Ascending aorta (tissue), 2 donors: ENCODE data around the gene IFITM5. TPM values are rescaled to one million over a fixed set of nuclear protein-coding genes. Genes with fewer than 3 reads are reported as not detected.
"Not testable (repeated sequence)": the region's sequence is repeated elsewhere in the genome, so short reads cannot be mapped to it uniquely, and the experiment has no call there.

Experiments
- DNase-seq, 2 donors: peaks; one replicate each; pipeline ENCODE4 v3.0.0-alpha.2; 2019; ENCODE audit warnings: low spot score in 2 of 2
- H3K27ac ChIP-seq, 2 donors: fragments of 200-600 bp; sonication (generic); one replicate each; pipeline ENCODE4 v1.5.1; 2016 to 2017; ENCODE audit warnings: mild to moderate bottlenecking in 1 of 2
- H3K27me3 ChIP-seq: fragments of 200-600 bp; sonication (generic); one replicate; pipeline ENCODE4 v1.5.1; 2017
- H3K36me3 ChIP-seq, 2 donors: fragments of 200-600 bp; sonication (generic); one replicate each; pipeline ENCODE4 v1.5.1; 2016
- H3K4me1 ChIP-seq, 2 donors: fragments of 200-600 bp; sonication (generic); one replicate each; pipeline ENCODE4 v1.5.1; 2016 to 2017; ENCODE audit warnings: mild to moderate bottlenecking in 1 of 2
- H3K4me3 ChIP-seq, 2 donors: fragments of 200-600 bp; sonication (generic); one replicate each; pipeline ENCODE4 v1.5.1; 2016 to 2017; ENCODE audit warnings: mild to moderate bottlenecking in 1 of 2
- H3K9me3 ChIP-seq, 2 donors: fragments of 200-600 bp; sonication (generic); one replicate each; pipeline ENCODE4 v1.5.1; 2016
- intact Hi-C: fragments of 100-400 bp; cut with DNase I; formaldehyde crosslinking; loops from one replicate; pipeline ENCODE4 v1.15.1; 2023
- total RNA-seq: library from RNA; depleted of rRNA; stranded (reverse); fragments of >200 nt; gene quantifications from one replicate; pipeline ENCODE4 v1.1.0, GENCODE V29; 2016
- TF ChIP-seq, protein P1 (sequence below), 3 experiments: fragments of 200-600 bp in 2 of 3; fragments of 450-650 bp in 1 of 3; sonication (generic) in 2 of 3; IDR thresholded peaks; one replicate each; pipeline ENCODE4 v1.5.1; 2016 to 2019; ENCODE audit warnings: antibody characterized with exemption in 3 of 3, mild to moderate bottlenecking in 1 of 3, moderate library complexity in 1 of 3

The IFITM5 gene
- total RNA-seq, 1 donor from 2014 or later = not detected

DNA sequence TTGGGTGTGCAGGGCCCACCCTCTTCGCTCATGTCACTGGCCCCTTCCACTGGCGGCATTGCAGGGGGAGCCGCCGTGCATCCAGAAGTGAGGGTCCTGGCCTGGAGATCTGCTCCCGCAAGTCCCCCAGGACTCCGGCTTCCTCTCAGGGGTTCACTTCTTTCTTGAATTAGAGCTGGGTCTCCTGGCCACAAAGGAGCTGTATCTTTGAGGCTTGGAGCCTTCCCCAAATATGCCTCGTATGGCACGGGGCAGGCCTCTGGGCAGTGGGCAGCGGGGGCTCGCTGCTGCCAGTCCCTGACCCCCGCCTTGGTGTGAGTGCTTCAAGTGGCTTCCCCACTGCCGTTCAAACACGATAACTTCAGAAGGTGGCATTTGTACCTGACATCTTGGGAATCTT, 28.7 kb upstream of the IFITM5 start:
- H3K36me3 ChIP-seq = no peaks in the 10 kb centered on the region
- no peak overlapping the region for H3K4me3 ChIP-seq
- intact Hi-C loops = no loop called here
- peaks cover 9 to 26% of the 10 kb centered on the region in 2 donors for H3K4me1 ChIP-seq
- no peaks in the 10 kb centered on the region for H3K27me3 ChIP-seq
- TF ChIP-seq, protein P1, sequence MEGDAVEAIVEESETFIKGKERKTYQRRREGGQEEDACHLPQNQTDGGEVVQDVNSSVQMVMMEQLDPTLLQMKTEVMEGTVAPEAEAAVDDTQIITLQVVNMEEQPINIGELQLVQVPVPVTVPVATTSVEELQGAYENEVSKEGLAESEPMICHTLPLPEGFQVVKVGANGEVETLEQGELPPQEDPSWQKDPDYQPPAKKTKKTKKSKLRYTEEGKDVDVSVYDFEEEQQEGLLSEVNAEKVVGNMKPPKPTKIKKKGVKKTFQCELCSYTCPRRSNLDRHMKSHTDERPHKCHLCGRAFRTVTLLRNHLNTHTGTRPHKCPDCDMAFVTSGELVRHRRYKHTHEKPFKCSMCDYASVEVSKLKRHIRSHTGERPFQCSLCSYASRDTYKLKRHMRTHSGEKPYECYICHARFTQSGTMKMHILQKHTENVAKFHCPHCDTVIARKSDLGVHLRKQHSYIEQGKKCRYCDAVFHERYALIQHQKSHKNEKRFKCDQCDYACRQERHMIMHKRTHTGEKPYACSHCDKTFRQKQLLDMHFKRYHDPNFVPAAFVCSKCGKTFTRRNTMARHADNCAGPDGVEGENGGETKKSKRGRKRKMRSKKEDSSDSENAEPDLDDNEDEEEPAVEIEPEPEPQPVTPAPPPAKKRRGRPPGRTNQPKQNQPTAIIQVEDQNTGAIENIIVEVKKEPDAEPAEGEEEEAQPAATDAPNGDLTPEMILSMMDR (IDR thresholded peaks at IDR 0.05) = no peak
- H3K9me3 ChIP-seq = no peaks in the 10 kb centered on the region
- no peak overlapping the region for H3K27ac ChIP-seq
- DNase-seq = peak in 1 of 2 donors; percentile 57

DNA sequence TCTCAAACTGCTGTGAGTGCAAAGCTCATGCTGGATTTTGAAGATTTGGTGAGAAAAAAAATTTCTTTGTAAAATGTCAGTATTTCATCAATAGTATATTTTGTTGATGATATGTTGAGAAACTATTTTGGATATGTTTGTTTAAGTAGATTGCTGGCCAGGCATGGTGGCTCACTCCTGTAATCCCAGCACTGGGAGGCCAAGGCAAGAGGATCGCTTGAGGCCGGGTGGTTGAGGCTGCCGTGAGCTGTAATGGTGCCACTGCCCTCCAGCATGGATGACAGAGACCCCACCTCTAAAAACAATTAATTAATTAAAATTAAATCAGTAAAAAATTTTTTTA, 28.2 kb upstream of the IFITM5 start:
- intact Hi-C loops = loop anchor here (1.0 kb wide), 1 partner anchor 26 kb away; no protein-coding TSS in a partner anchor
- Histone ChIP-seq H3K4me1 (peaks cover 9 to 26% of the 10 kb centered on the region in 2 donors), H3K4me3 (no peak overlapping the region), H3K9me3 (no peaks in the 10 kb centered on the region), H3K27me3 (no peaks in the 10 kb centered on the region), H3K36me3 (no peaks in the 10 kb centered on the region), H3K27ac (peak overlapping the region; percentile 76 to 88)
- no peak for DNase-seq
- TF ChIP-seq, protein P1 (IDR thresholded peaks at IDR 0.05) = no peak

DNA sequence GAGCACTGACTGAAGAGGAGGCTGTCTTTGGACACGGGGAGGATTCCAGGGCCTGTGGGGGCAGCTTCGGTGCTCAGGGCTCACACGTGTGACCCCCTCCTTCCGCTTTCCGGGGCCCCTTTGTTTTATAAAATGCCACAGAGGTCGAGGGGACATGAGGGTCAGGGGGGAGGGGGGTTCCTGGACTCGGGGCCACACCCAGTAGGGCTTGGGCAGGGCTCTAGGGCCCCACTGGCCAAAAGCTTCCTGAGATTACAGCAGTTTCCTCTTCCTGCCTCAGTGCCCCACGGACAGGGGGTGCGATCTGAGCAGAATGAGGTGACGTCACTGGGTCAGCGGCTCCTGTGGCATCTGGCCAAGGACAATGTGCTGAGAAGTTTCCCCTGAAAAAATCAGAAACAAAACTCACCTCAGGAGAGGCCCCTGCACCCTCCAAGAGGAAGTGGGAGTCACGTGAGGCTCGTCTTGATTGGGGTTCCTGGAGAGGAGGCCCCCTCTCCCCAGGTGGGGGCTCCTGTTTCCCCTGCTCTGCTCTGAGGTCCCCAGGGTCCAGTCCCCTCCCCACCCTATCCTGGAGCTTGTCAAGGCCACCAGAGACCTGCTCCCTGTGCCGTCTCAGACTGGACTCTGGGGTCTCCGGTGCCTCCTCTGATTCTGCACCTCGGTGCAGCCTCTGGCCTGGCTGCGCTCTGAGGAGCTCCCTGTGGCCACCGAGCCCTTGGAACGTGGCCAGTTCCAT, 27.7 kb upstream of the IFITM5 start:
- Histone ChIP-seq H3K36me3 (no peaks in the 10 kb centered on the region), H3K9me3 (no peaks in the 10 kb centered on the region), H3K27me3 (no peaks in the 10 kb centered on the region), H3K4me1 (peaks cover 9 to 26% of the 10 kb centered on the region in 2 donors), H3K27ac (peak overlapping the region; percentile 76 to 88), H3K4me3 (no peak overlapping the region)
- DNase-seq = peak; percentile 65 to 92
- TF ChIP-seq, protein P1 (IDR thresholded peaks at IDR 0.05) = no peak
- intact Hi-C loops = loop anchor here (1.0 kb wide), 1 partner anchor 26 kb away; no protein-coding TSS in a partner anchor

DNA sequence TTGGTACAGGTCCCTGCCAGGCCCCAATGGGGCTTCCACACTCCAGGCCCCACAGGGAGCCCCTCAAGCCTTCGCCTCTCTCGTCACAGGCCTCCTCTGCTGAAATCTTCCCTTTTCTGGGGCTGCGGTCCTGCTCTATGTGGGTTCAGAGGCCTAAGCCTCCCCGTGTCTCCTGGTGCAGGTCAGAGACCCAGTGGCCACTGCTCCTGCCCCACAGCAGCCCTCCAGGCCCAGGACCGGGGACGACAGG, 27.2 kb upstream of the IFITM5 start:
- DNase-seq = no peak
- TF ChIP-seq, protein P1 (IDR thresholded peaks at IDR 0.05) = no peak
- Histone ChIP-seq H3K36me3 (no peaks in the 10 kb centered on the region), H3K4me1 (peaks cover 9 to 26% of the 10 kb centered on the region in 2 donors), H3K9me3 (no peaks in the 10 kb centered on the region), H3K27ac (peak overlapping the region; percentile 76 to 88), H3K4me3 (no peak overlapping the region), H3K27me3 (no peaks in the 10 kb centered on the region)
- intact Hi-C loops = no loop called here

DNA sequence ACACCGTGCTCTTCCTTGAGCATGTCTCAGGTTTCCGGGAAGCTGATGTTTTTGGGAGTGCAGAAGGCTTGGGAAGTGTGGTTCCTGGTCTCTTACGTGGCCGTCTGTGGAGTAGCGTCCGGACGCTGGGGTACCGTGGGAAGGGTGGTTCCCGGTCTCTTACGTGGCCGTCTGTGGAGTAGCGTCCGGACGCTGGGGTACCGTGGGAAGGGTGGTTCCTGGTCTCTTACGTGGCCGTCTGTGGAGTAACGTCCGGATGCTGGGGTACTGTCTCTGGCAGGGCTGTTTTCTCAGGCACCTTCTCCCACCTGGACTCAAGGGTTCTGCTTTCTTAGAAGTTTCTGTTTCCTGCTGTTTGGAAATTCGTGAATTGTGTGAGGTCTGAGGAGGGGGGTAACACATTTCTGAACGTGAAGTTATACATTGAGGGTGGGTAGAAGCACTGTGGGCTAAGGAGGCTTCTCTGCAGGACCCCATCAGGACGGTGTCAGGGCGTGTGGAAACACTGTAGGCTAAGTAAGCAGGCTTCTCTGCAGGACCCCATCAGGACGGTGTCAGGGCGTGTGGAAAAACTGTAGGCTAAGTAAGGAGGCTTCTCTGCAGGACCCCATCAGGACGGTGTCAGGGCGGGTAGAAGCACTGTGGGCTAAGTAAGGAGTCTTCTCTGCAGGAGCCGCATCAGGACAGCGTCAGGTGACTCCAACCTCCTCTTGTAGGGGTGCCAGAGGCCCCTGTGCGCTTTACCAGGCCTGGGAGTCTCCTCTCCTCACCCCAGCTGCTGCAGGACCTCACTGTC, 26.7 kb upstream of the IFITM5 start:
- intact Hi-C loops = no loop called here
- Histone ChIP-seq H3K4me3 (no peak overlapping the region), H3K4me1 (peaks cover 9 to 26% of the 10 kb centered on the region in 2 donors), H3K36me3 (no peaks in the 10 kb centered on the region), H3K27me3 (no peaks in the 10 kb centered on the region), H3K27ac (peak overlapping the region; percentile 76 to 88), H3K9me3 (no peaks in the 10 kb centered on the region)
- peak in 1 of 2 donors; percentile 64 for DNase-seq
- TF ChIP-seq, protein P1 (IDR thresholded peaks at IDR 0.05) = no peak

DNA sequence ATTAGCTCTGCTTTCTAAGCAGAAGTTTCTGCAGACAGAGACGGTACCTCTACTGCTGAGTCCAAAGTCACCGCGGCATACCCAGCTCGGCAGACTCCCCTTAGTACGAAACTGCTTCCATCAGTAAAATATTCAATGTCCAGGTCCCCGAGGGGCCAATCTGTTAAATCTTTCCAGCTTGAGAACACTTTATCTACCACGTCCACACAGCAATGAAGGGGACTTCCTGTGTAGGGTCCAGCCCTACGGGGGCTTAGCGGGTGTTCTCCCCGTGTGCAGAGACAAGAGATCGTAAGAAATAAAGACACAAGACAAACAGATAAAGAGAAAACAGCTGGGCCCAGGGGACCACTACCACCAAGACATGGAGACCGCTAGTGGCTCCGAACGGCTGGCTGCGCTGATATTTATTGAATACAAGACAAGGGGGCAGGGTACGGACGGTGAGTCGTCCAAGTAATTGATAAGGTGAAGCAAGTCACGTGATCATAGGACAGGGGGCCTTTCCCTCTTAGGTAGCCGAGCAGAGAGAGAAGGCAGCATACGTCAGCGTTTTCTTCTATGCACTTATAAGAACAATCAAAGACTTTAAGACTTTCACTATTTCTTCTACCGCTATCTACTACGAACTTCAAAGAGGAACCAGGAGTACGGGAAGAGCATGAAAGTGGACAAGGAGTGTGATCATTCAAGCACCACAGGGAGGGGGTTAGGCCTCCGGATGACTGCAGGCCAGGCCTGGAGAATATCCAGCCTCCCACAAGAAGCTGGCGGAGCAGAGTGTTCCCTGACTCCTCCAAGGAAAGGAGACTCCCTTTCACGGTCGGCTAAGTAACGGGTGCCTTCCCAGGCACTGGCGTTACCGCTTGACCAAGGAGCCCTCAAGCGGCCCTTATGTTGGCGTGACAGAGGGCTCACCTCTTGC, 25.5 kb upstream of the IFITM5 start:
- H3K4me1 ChIP-seq = peaks cover 9 to 26% of the 10 kb centered on the region in 2 donors
- H3K27ac ChIP-seq = peak overlapping the region; percentile 76 to 88
- peak in 1 of 2 donors; percentile 84 for DNase-seq

More for the DNA sequence above, 25.5 kb upstream of the IFITM5 start:
- H3K9me3 ChIP-seq, H3K36me3 ChIP-seq, H3K27me3 ChIP-seq, H3K4me3 ChIP-seq: not testable (repeated sequence)
- intact Hi-C loops = loop anchor here (1.0 kb wide), 1 partner anchor 30 kb away; no protein-coding TSS in a partner anchor
